Esophagus muscularis mucosa (tissue), 4 donors: ENCODE data around the gene CLSTN1. TPM values are rescaled to one million over a fixed set of nuclear protein-coding genes. Genes with fewer than 3 reads are reported as not detected.
"Not testable (repeated sequence)": the region's sequence is repeated elsewhere in the genome, so short reads cannot be mapped to it uniquely, and the experiment has no call there.

Source experiments
- DNase-seq: peaks from one replicate; pipeline ENCODE4 v3.0.0-alpha.2; 2017; ENCODE audit errors: extremely low spot score
- H3K27ac ChIP-seq, 4 donors: fragments of 200-600 bp; sonication (generic); replicated peaks in 1 of 4; 1 replicate in 3 of 4; 2 replicates in 1 of 4; pipeline ENCODE4 v1.5.1; 2016 to 2019; ENCODE audit warnings: mild to moderate bottlenecking in 1 of 4
- H3K27me3 ChIP-seq, 4 donors: fragments of 200-600 bp; sonication (generic); one replicate each; pipeline versions ENCODE4 v1.5.1 to v1.6.0; 2016 to 2019
- H3K36me3 ChIP-seq, 4 donors: fragments of 200-600 bp; sonication (generic); one replicate each; pipeline ENCODE4 v1.5.1; 2016 to 2019
- H3K4me1 ChIP-seq, 4 donors: fragments of 200-600 bp; sonication (generic); one replicate each; pipeline ENCODE4 v1.5.1; 2016 to 2019
- H3K4me3 ChIP-seq, 4 donors: fragments of 200-600 bp; sonication (generic); 1 replicate in 2 of 4; 2 replicates in 2 of 4; pipeline ENCODE4 v1.5.1; 2016 to 2019; ENCODE audit warnings: mild to moderate bottlenecking in 4 of 4, moderate library complexity in 1 of 4
- H3K9me3 ChIP-seq, 4 donors: fragments of 200-600 bp; sonication (generic); 1 replicate in 3 of 4; 2 replicates in 1 of 4; pipeline ENCODE4 v1.5.1; 2016 to 2019
- CTCF ChIP-seq, 3 experiments: fragments of 200-600 bp in 2 of 3; fragments of 450-650 bp in 1 of 3; sonication (generic) in 2 of 3; IDR thresholded peaks; one replicate each; pipeline ENCODE4 v1.5.1; 2017 to 2019; ENCODE audit warnings: antibody characterized with exemption in 3 of 3, mild to moderate bottlenecking in 2 of 3, moderate library complexity in 1 of 3
- EP300 ChIP-seq: sonication (generic); formaldehyde crosslinking; IDR thresholded peaks from one replicate; pipeline ENCODE4 v1.6.1; 2017; ENCODE audit warnings: antibody characterized with exemption
- POLR2A ChIP-seq: fragments of 450-650 bp; IDR thresholded peaks from one replicate; pipeline ENCODE4 v1.6.1; 2017; ENCODE audit warnings: antibody characterized with exemption, moderate library complexity, mild to moderate bottlenecking, low read depth
- POLR2AphosphoS5 ChIP-seq, 2 donors: sonication (generic); formaldehyde crosslinking; IDR thresholded peaks; one replicate each; pipeline ENCODE4 v1.6.1; 2017; ENCODE audit warnings: antibody characterized with exemption in 2 of 2
- WGBS: methylation state at CpG from one replicate; pipeline ENCODE4 v1.1.5; 2018; 5-methylcytosine and 5-hydroxymethylcytosine counted together
- intact Hi-C: fragments of 100-400 bp; cut with DNase I; formaldehyde crosslinking; loops from one replicate; pipeline ENCODE4 v1.15.1; 2023
- total RNA-seq, 4 donors: library from RNA; depleted of rRNA; stranded (reverse); fragments of >200 nt; gene quantifications; one replicate each; pipeline versions ENCODE4 v1.1.0 to v1.2.1, GENCODE V29; 2016

The CLSTN1 gene
- total RNA-seq, 4 donors from 2014 or later = 47.1 to 109 (median 72.3) TPM

- peaks cover 0 to 24% (median 3%) of the 10 kb centered on the region in 4 donors for H3K4me1 ChIP-seq
- TF ChIP-seq POLR2A (no peak), CTCF (IDR thresholded peaks at IDR 0.05) (no peak), POLR2AphosphoS5 (IDR thresholded peaks at IDR 0.05) (no peak), EP300 (no peak)
- intact Hi-C loops = no loop called here
- H3K9me3 ChIP-seq = no peaks in the 10 kb centered on the region
- H3K4me3 ChIP-seq = no peak overlapping the region
- no peak overlapping the region for H3K27ac ChIP-seq
- WGBS = 82% methylated on average over 3 of the region's 3 CpGs
- peaks cover 0 to 11% (median 4%) of the 10 kb centered on the region in 4 donors for H3K36me3 ChIP-seq
- H3K27me3 ChIP-seq = no peaks in the 10 kb centered on the region
- DNase-seq = no peak
Measured at GRCh38 chr1:9764550-9764949, 59.2 kb downstream of the CLSTN1 start.

DNA sequence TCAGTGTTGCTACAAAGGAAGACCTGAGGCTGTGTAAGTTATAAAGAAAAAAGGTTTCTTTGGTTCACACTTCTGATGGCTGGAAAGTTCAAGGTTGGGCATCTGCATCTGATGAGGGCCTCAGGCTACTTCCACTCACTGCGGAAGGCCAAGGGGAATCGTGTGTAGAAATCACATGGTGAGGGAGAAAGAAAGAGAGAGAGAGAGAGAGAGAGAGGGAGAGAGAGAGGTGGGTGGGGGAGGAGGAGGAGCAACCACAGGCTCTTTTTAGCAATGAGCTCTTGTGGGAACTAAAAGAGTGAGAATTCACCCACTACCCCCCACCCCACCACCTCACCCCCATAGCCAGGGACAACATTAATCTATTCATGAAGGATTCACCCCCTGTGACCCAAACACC lies 59.9 kb downstream of the CLSTN1 start:
- Histone ChIP-seq H3K27me3 (no peaks in the 10 kb centered on the region), H3K36me3 (peaks cover 0 to 11% (median 4%) of the 10 kb centered on the region in 4 donors), H3K4me3 (no peak overlapping the region), H3K9me3 (no peaks in the 10 kb centered on the region), H3K27ac (no peak overlapping the region), H3K4me1 (peaks cover 3 to 30% (median 10%) of the 10 kb centered on the region in 4 donors)
- TF ChIP-seq POLR2A (no peak), EP300 (no peak), POLR2AphosphoS5 (IDR thresholded peaks at IDR 0.05) (no peak), CTCF (IDR thresholded peaks at IDR 0.05) (no peak)
- no peak for DNase-seq
- intact Hi-C loops = no loop called here
- 86% methylated on average over 2 of the region's 2 CpGs for WGBS

- 95% methylated on average over 25 of the region's 25 CpGs for WGBS
- Histone ChIP-seq H3K36me3 (peaks cover 0 to 11% (median 4%) of the 10 kb centered on the region in 4 donors), H3K4me1 (peaks cover 3 to 38% (median 12%) of the 10 kb centered on the region in 4 donors)
- H3K27ac ChIP-seq, intact Hi-C loops, H3K9me3 ChIP-seq, DNase-seq, H3K27me3 ChIP-seq, H3K4me3 ChIP-seq: not testable (repeated sequence)
Measured at GRCh38 chr1:9762446-9762845, 61.3 kb downstream of the CLSTN1 start.

DNA sequence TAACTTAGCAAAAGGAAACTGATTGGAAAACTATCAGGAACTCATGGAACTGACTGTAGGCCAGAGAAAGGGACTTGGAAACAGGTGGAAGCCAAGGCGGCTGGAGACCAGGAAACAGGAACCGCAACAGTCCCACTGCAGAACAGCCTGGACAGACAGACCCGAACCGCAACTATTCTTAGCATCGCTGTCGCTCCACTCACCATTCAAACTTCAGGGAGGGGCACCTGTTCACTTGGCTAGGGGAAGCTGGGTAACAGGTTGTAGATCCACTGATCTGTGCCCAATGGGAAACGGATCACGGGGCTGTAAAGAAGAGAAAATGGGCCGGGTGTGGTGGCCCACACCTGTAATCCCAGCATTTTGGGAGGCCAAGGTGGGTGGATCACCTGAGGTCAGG lies 61.9 kb downstream of the CLSTN1 start:
- no peak overlapping the region for H3K4me3 ChIP-seq
- 94% methylated on average over 8 of the region's 9 CpGs for WGBS
- no peaks in the 10 kb centered on the region for H3K9me3 ChIP-seq
- peaks cover 0 to 11% (median 4%) of the 10 kb centered on the region in 4 donors for H3K36me3 ChIP-seq
- H3K27me3 ChIP-seq = no peaks in the 10 kb centered on the region
- no peak overlapping the region for H3K27ac ChIP-seq
- intact Hi-C loops = no loop called here
- peaks cover 3 to 35% (median 12%) of the 10 kb centered on the region in 4 donors for H3K4me1 ChIP-seq
- no peak for TF ChIP-seq POLR2AphosphoS5 (IDR thresholded peaks at IDR 0.05)
- no peak for TF ChIP-seq EP300
- no peak for TF ChIP-seq POLR2A
- no peak for TF ChIP-seq CTCF (IDR thresholded peaks at IDR 0.05)
- no peak for DNase-seq

DNA sequence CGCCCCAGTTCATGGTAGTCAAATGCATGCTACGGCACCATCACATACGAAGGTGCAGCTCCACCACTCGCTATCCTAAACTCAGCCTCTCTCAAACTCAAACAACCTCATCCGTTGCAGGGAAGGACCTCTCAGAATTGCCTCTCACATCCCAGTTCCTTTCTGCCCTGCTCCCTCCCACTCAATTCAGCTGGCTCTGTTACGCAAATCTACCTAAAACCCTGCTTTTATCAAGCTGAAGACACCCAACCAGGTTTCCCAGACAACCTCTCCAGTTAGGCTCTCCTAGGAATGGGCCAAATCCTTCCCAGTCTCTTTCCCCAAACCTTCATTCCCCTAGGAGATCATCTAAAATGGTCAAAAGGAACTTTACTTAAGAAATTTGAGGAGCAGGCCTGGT lies 62.9 kb downstream of the CLSTN1 start:
- intact Hi-C loops = no loop called here
- Histone ChIP-seq H3K27me3 (no peaks in the 10 kb centered on the region), H3K4me1 (peaks cover 11 to 30% (median 22%) of the 10 kb centered on the region in 4 donors), H3K27ac (no peak overlapping the region), H3K4me3 (no peak overlapping the region), H3K9me3 (no peaks in the 10 kb centered on the region), H3K36me3 (peaks cover 0 to 11% (median 4%) of the 10 kb centered on the region in 4 donors)
- TF ChIP-seq EP300 (no peak), POLR2A (no peak), POLR2AphosphoS5 (IDR thresholded peaks at IDR 0.05) (no peak), CTCF (IDR thresholded peaks at IDR 0.05) (no peak)
- 98% methylated on average over 6 of the region's 6 CpGs for WGBS
- no peak for DNase-seq
